SK-N-SH treated with all-trans-retinoic acid at 6 μM for 48 hours (cell line): ENCODE measurements around the gene TRIP6.

Experiments
- ATAC-seq: fragments of 200-7000 bp; cut with Tn5 transposase; 3 replicates; pipeline ENCODE4 v1.9.1; 2020; ENCODE audit warnings: mild to moderate bottlenecking, moderate library complexity
- ARNTL ChIP-seq: fragments of 450-650 bp; formaldehyde crosslinking; IDR thresholded peaks from 2 replicates; pipeline ENCODE4 v1.5.0; 2020; ENCODE audit warnings: low read depth, mild to moderate bottlenecking, moderate library complexity, borderline replicate concordance
- BACH2 ChIP-seq: fragments of 250-450 bp; sonication (Bioruptor Pico); IDR thresholded peaks from 2 replicates; pipeline ENCODE4 v1.9.0; 2021; ENCODE audit warnings: mild to moderate bottlenecking, borderline replicate concordance
- CSDC2 ChIP-seq: fragments of 250-450 bp; sonication (Bioruptor Pico); IDR thresholded peaks from 2 replicates; pipeline ENCODE4 v1.5.0; 2020; ENCODE audit warnings: mild to moderate bottlenecking, moderate library complexity
- CSRNP3 ChIP-seq: fragments of 250-450 bp; sonication (Bioruptor Pico); IDR thresholded peaks from 2 replicates; pipeline ENCODE4 v1.5.1; 2021; ENCODE audit warnings: mild to moderate bottlenecking, moderate library complexity
- GLIS3 ChIP-seq: fragments of 250-450 bp; sonication (Bioruptor Pico); IDR thresholded peaks from 2 replicates; pipeline ENCODE4 v1.5.0; 2020; ENCODE audit warnings: mild to moderate bottlenecking, moderate library complexity
- OSR1 ChIP-seq: fragments of 250-450 bp; sonication (Bioruptor Pico); IDR thresholded peaks from 2 replicates; pipeline ENCODE4 v1.8.0; 2022; ENCODE audit warnings: moderate library complexity, mild to moderate bottlenecking, inconsistent platforms
- PPARA ChIP-seq: fragments of 250-450 bp; sonication (Bioruptor Pico); IDR thresholded peaks from 2 replicates; pipeline ENCODE4 v1.5.0; 2020; ENCODE audit warnings: mild to moderate bottlenecking, borderline replicate concordance
- RARB ChIP-seq: fragments of 250-450 bp; sonication (Bioruptor Pico); IDR thresholded peaks from 2 replicates; pipeline ENCODE4 v1.8.0; 2021; ENCODE audit warnings: mild to moderate bottlenecking, moderate library complexity
- SNAI2 ChIP-seq: fragments of 250-450 bp; sonication (Bioruptor Pico); IDR thresholded peaks from 2 replicates; pipeline ENCODE4 v1.5.0; 2020; ENCODE audit warnings: mild to moderate bottlenecking, moderate library complexity
- TCF4 ChIP-seq: fragments of 250-450 bp; sonication (Bioruptor Pico); IDR thresholded peaks from 2 replicates; pipeline ENCODE4 v1.8.0; 2021; ENCODE audit warnings: mild to moderate bottlenecking, moderate library complexity, borderline replicate concordance
- TOX ChIP-seq: fragments of 250-450 bp; sonication (Bioruptor Pico); IDR thresholded peaks from 2 replicates; pipeline ENCODE4 v1.8.0; 2021; ENCODE audit warnings: mild to moderate bottlenecking, moderate library complexity, borderline replicate concordance
- ZFP3 ChIP-seq: fragments of 250-450 bp; sonication (Bioruptor Pico); IDR thresholded peaks from 2 replicates; pipeline ENCODE4 v1.5.0; 2020; ENCODE audit warnings: mild to moderate bottlenecking, moderate library complexity
- ZFP30 ChIP-seq: fragments of 450-650 bp; formaldehyde crosslinking; IDR thresholded peaks from 2 replicates; pipeline ENCODE4 v1.5.0; 2022; ENCODE audit warnings: mild to moderate bottlenecking, moderate library complexity
- ZNF70 ChIP-seq: fragments of 450-650 bp; formaldehyde crosslinking; IDR thresholded peaks from 2 replicates; pipeline ENCODE4 v1.5.0; 2020; ENCODE audit warnings: mild to moderate bottlenecking, moderate library complexity
- ZNF8 ChIP-seq: fragments of 450-650 bp; formaldehyde crosslinking; IDR thresholded peaks from 2 replicates; pipeline ENCODE4 v1.5.0; 2020; ENCODE audit warnings: mild to moderate bottlenecking, moderate library complexity
- TF ChIP-seq, protein P1 (sequence below): fragments of 250-450 bp; sonication (Bioruptor Pico); IDR thresholded peaks from 2 replicates; pipeline ENCODE4 v1.5.0; 2020; ENCODE audit warnings: mild to moderate bottlenecking, moderate library complexity
- TF ChIP-seq, protein P2 (sequence below): fragments of 250-450 bp; sonication (Bioruptor Pico); IDR thresholded peaks from 2 replicates; pipeline ENCODE4 v1.5.1; 2020; ENCODE audit warnings: low read depth, mild to moderate bottlenecking, moderate library complexity
- TF ChIP-seq, protein P3 (sequence below): fragments of 250-450 bp; sonication (Bioruptor Pico); IDR thresholded peaks from 2 replicates; pipeline ENCODE4 v1.8.0; 2020; ENCODE audit warnings: mild to moderate bottlenecking, moderate library complexity, borderline replicate concordance

The TRIP6 gene

DNA sequence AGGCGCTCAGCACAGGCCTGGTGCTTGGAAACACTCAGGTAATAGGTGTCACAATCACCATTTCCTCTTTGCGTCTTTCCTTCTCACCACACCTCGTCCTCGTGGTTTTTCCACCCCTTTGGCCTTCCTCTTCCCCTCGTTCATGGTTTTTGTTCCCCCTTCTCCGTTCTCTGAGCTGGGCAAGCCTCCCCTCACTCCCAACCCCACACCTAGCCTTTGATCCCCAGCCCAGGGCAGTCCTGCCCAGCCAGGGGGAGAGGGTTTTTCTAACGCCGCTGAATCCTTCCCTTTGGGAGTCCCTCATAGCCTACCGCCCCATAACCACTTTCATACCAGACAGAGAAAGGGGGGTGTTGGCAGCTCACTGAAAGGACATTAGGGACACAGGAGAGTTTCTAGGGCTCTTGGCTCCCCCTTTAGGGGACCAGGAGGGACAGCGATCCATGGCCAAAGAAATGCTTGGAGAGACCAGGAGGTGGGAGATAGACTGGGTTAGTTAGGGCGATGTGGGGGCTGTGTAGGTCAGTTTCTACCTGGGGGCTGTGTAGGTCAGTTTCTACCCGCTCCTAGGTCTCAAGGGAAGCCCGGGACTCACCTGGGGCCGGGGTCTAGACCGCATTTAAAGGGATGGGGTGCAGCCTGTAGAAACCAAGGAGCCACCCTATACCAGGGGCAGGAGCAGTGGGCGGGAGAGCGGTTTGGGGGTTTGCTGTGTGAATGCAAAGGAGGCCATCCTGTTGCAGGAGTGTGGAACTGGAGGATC lies 41.3 kb upstream of the TRIP6 start:
- TF ChIP-seq ZFP30 (no peak), CSRNP3 (no peak), SNAI2 (CRISPR knock-in tag) (no peak), TCF4 (CRISPR knock-in tag) (no peak), CSDC2 (no peak), PPARA (CRISPR knock-in tag) (no peak), ZNF70 (CRISPR knock-in tag) (no peak), OSR1 (no peak), ARNTL (CRISPR knock-in tag) (no peak), BACH2 (CRISPR knock-in tag) (no peak), ZFP3 (CRISPR knock-in tag) (no peak), TOX (CRISPR knock-in tag) (no peak), RARB (CRISPR knock-in tag) (no peak), GLIS3 (no peak), ZNF8 (CRISPR knock-in tag) (no peak)
- TF ChIP-seq, protein P1, sequence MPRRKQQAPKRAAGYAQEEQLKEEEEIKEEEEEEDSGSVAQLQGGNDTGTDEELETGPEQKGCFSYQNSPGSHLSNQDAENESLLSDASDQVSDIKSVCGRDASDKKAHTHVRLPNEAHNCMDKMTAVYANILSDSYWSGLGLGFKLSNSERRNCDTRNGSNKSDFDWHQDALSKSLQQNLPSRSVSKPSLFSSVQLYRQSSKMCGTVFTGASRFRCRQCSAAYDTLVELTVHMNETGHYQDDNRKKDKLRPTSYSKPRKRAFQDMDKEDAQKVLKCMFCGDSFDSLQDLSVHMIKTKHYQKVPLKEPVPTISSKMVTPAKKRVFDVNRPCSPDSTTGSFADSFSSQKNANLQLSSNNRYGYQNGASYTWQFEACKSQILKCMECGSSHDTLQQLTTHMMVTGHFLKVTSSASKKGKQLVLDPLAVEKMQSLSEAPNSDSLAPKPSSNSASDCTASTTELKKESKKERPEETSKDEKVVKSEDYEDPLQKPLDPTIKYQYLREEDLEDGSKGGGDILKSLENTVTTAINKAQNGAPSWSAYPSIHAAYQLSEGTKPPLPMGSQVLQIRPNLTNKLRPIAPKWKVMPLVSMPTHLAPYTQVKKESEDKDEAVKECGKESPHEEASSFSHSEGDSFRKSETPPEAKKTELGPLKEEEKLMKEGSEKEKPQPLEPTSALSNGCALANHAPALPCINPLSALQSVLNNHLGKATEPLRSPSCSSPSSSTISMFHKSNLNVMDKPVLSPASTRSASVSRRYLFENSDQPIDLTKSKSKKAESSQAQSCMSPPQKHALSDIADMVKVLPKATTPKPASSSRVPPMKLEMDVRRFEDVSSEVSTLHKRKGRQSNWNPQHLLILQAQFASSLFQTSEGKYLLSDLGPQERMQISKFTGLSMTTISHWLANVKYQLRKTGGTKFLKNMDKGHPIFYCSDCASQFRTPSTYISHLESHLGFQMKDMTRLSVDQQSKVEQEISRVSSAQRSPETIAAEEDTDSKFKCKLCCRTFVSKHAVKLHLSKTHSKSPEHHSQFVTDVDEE (CRISPR knock-in tag) = no peak
- TF ChIP-seq, protein P2, sequence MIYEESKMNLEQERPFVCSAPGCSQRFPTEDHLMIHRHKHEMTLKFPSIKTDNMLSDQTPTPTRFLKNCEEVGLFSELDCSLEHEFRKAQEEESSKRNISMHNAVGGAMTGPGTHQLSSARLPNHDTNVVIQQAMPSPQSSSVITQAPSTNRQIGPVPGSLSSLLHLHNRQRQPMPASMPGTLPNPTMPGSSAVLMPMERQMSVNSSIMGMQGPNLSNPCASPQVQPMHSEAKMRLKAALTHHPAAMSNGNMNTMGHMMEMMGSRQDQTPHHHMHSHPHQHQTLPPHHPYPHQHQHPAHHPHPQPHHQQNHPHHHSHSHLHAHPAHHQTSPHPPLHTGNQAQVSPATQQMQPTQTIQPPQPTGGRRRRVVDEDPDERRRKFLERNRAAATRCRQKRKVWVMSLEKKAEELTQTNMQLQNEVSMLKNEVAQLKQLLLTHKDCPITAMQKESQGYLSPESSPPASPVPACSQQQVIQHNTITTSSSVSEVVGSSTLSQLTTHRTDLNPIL (CRISPR knock-in tag) = no peak
- TF ChIP-seq, protein P3, sequence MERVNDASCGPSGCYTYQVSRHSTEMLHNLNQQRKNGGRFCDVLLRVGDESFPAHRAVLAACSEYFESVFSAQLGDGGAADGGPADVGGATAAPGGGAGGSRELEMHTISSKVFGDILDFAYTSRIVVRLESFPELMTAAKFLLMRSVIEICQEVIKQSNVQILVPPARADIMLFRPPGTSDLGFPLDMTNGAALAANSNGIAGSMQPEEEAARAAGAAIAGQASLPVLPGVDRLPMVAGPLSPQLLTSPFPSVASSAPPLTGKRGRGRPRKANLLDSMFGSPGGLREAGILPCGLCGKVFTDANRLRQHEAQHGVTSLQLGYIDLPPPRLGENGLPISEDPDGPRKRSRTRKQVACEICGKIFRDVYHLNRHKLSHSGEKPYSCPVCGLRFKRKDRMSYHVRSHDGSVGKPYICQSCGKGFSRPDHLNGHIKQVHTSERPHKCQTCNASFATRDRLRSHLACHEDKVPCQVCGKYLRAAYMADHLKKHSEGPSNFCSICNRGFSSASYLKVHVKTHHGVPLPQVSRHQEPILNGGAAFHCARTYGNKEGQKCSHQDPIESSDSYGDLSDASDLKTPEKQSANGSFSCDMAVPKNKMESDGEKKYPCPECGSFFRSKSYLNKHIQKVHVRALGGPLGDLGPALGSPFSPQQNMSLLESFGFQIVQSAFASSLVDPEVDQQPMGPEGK = no peak
- TF ChIP-seq, all 23 proteins: peak for 0
- peak; percentile 58 for ATAC-seq

GRCh38 chr7:100826514-100827329 lies 40.5 kb upstream of the TRIP6 start:
- TF ChIP-seq, protein P3 = peak; percentile 89; the same call in 1 of the 2 replicates
- TF ChIP-seq ZFP30 = no peak
- peak; percentile 26 for ATAC-seq
